Measurements from ENCODE around the gene TSHR.

TSHR gene

GRCh38 chr14:81193924-81194633 is 238.7 kb downstream of the TSHR start:
- no peak for DNase-seq
